SK-N-MC (cell line): Measurements from ENCODE around the gene PEX11G.

ENCODE experiments used
- EZH2 ChIP-seq: fragments of 200-600 bp; sonication (generic); IDR thresholded peaks from one replicate; pipeline ENCODE4 v1.6.1; 2017; ENCODE audit warnings: antibody characterized with exemption
- POLR2AphosphoS5 ChIP-seq: IDR thresholded peaks from 2 replicates; pipeline ENCODE4 v1.6.1; 2012; ENCODE audit warnings: mild to moderate bottlenecking, low read depth, low read length, borderline replicate concordance

DNA sequence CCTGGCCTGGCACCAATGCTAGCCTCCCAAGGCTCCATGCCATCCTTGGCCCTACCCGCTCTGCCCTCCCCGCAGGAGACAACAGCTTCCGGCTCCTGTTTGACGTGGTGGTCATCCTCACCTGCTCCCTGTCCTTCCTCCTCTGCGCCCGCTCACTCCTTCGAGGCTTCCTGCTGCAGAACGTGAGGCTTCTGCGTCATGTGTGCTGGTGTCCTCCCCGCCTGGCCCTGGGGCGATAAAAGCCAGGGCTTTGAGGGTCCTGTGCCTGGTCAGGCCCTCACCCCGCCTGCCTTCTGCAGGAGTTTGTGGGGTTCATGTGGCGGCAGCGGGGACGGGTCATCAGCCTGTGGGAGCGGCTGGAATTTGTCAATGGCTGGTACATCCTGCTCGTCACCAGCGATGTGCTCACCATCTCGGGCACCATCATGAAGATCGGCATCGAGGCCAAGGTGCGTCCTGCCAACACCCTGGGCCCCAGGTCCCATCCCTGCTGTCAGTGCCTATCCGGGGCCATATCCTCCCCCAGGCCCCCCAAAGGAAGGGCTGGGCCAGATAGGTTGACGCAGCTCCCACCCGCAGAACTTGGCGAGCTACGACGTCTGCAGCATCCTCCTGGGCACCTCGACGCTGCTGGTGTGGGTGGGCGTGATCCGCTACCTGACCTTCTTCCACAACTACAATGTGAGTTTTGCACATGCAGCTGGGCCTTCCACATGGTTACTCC lies 39.8 kb upstream of the PEX11G start:
- TF ChIP-seq EZH2 = no peak
- TF ChIP-seq POLR2AphosphoS5 = no peak
